RPMI7951 (cell line): Measurements from ENCODE around the gene SUCNR1. TPM values are rescaled to one million over a fixed set of nuclear protein-coding genes. Genes with fewer than 3 reads are reported as not detected.

ENCODE experiments used
- total RNA-seq: library from RNA; depleted of rRNA; stranded (reverse); fragments of >200 nt; shearing (Covaris generic); gene quantifications from 2 replicates; pipeline ENCODE4 v1.2.3, GENCODE V29; 2014; rRNA removed

SUCNR1 gene
- total RNA-seq, 1 experiment from 2014 or later = 0.12 TPM

Other genes with a start within 250 kb of the SUCNR1 start
- gene AADACL2, start 139.7 kb upstream of the SUCNR1 start, total RNA-seq = not detected in 2 replicates
- 0.12 and 0.49 TPM in 2 replicates for gene AADAC, start 59.5 kb upstream of the SUCNR1 start, total RNA-seq